ENCODE data around the gene ARRDC1.

- no peak for TF ChIP-seq CTCF (IDR thresholded peaks at IDR 0.05)
- no peak for TF ChIP-seq POLR2A (IDR thresholded peaks at IDR 0.05)
These were observed 37.4 kb downstream of the ARRDC1 start for GRCh38 chr9:137642892-137643291.
